H9 (cell line): Measurements from ENCODE around the gene RASL10A. TPM values are rescaled to one million over a fixed set of nuclear protein-coding genes. Genes with fewer than 3 reads are reported as not detected.

ENCODE experiments used
- DNase-seq: peaks from one replicate; pipeline ENCODE4 v3.0.0-alpha.2; 2017
- H2AFZ ChIP-seq: one replicate; pipeline ENCODE4 v1.6.1; 2013; ENCODE audit warnings: mild to moderate bottlenecking, low read length, control low read depth, moderate library complexity
- H2AK5ac ChIP-seq: 2 replicates; pipeline ENCODE4 v1.6.1; 2013; ENCODE audit warnings: low read length, control low read depth, mixed read lengths; ENCODE audit not compliant: insufficient read length
- H2BK120ac ChIP-seq: one replicate; pipeline ENCODE4 v1.6.1; 2013; ENCODE audit warnings: low read depth, mild to moderate bottlenecking, low read length, control low read depth, inconsistent platforms; ENCODE audit not compliant: poor library complexity, severe bottlenecking
- H2BK12ac ChIP-seq: 2 replicates; pipeline ENCODE4 v1.6.1; 2013; ENCODE audit warnings: low read length, control low read depth, mixed read lengths, low read depth; ENCODE audit not compliant: insufficient read length
- H2BK15ac ChIP-seq: 2 replicates; pipeline ENCODE4 v1.6.1; 2013; ENCODE audit warnings: low read depth, low read length, control low read depth
- H2BK20ac ChIP-seq: one replicate; pipeline ENCODE4 v1.6.1; 2013; ENCODE audit warnings: low read depth, mild to moderate bottlenecking, low read length, control low read depth, inconsistent platforms; ENCODE audit not compliant: poor library complexity, severe bottlenecking
- H2BK5ac ChIP-seq: 2 replicates; pipeline ENCODE4 v1.6.1; 2013; ENCODE audit warnings: low read length, control low read depth, mixed read lengths; ENCODE audit not compliant: insufficient read length
- H3K14ac ChIP-seq: 2 replicates; pipeline ENCODE4 v1.6.1; 2013; ENCODE audit warnings: low read length, control low read depth; ENCODE audit not compliant: insufficient read depth
- H3K18ac ChIP-seq: 2 replicates; pipeline ENCODE4 v1.6.1; 2013; ENCODE audit warnings: low read depth, mild to moderate bottlenecking, mixed read lengths, low read length, control low read depth; ENCODE audit not compliant: insufficient read length
- H3K23ac ChIP-seq: 2 replicates; pipeline ENCODE4 v1.6.1; 2013; ENCODE audit warnings: low read length, control low read depth, mixed read lengths, low read depth; ENCODE audit not compliant: insufficient read length
- H3K23me2 ChIP-seq: 2 replicates; pipeline ENCODE4 v1.6.1; 2013; ENCODE audit warnings: low read depth, mild to moderate bottlenecking, mixed read lengths, low read length, control low read depth; ENCODE audit not compliant: insufficient read length, poor library complexity, severe bottlenecking
- H3K27ac ChIP-seq: 2 replicates; pipeline ENCODE4 v1.5.1; 2013; ENCODE audit warnings: low read length, control low read depth, mixed read lengths, low read depth; ENCODE audit not compliant: insufficient read length
- H3K27me3 ChIP-seq: 2 replicates; pipeline ENCODE4 v1.6.1; 2013; ENCODE audit warnings: low read length, control low read depth, inconsistent platforms; ENCODE audit not compliant: insufficient read depth
- H3K4ac ChIP-seq: 2 replicates; pipeline ENCODE4 v1.6.1; 2013; ENCODE audit warnings: low read depth, mild to moderate bottlenecking, control low read depth, inconsistent platforms, low read length, moderate library complexity
- H3K4me1 ChIP-seq: 2 replicates; pipeline ENCODE4 v1.6.1; 2013; ENCODE audit warnings: low read length, control low read depth, inconsistent platforms; ENCODE audit not compliant: insufficient read depth
- H3K4me2 ChIP-seq: 2 replicates; pipeline ENCODE4 v1.6.1; 2013; ENCODE audit warnings: low read length, control low read depth, mixed read lengths; ENCODE audit not compliant: insufficient read length, insufficient read depth
- H3K56ac ChIP-seq: 2 replicates; pipeline ENCODE4 v1.6.1; 2013; ENCODE audit warnings: low read depth, mild to moderate bottlenecking, mixed read lengths, low read length, control low read depth; ENCODE audit not compliant: insufficient read length
- H3K79me1 ChIP-seq: 2 replicates; pipeline ENCODE4 v1.6.1; 2013; ENCODE audit warnings: low read depth, mild to moderate bottlenecking, moderate library complexity, low read length, control low read depth, inconsistent platforms; ENCODE audit not compliant: insufficient read depth, poor library complexity, severe bottlenecking
- H3K79me2 ChIP-seq: 2 replicates; pipeline ENCODE4 v1.6.1; 2013; ENCODE audit warnings: low read length, control low read depth, inconsistent platforms; ENCODE audit not compliant: insufficient read depth
- H3K9ac ChIP-seq: 2 replicates; pipeline ENCODE4 v1.6.1; 2013; ENCODE audit warnings: low read length, control low read depth, mixed read lengths; ENCODE audit not compliant: insufficient read length; ENCODE audit errors: extremely low read depth
- H3K9me3 ChIP-seq: one replicate; pipeline ENCODE4 v1.6.1; 2013; ENCODE audit warnings: low read depth, low read length, inconsistent platforms; ENCODE audit not compliant: control insufficient read depth
- H3T11ph ChIP-seq: one replicate; pipeline ENCODE4 v1.6.1; 2013; ENCODE audit warnings: mild to moderate bottlenecking, low read length, control low read depth, inconsistent platforms
- H4K20me1 ChIP-seq: one replicate; pipeline ENCODE4 v1.6.1; 2013; ENCODE audit not compliant: control insufficient read depth, insufficient read length, insufficient read depth
- H4K5ac ChIP-seq: 2 replicates; pipeline ENCODE4 v1.6.1; 2013; ENCODE audit warnings: low read depth, mild to moderate bottlenecking, mixed read lengths, low read length, control low read depth; ENCODE audit not compliant: insufficient read length
- H4K8ac ChIP-seq: replicated peaks from 2 replicates; pipeline ENCODE4 v1.6.1; 2013; ENCODE audit warnings: low read length, control low read depth, mixed read lengths, low read depth; ENCODE audit not compliant: insufficient read length
- H4K91ac ChIP-seq: 2 replicates; pipeline ENCODE4 v1.6.1; 2013; ENCODE audit warnings: low read depth, mild to moderate bottlenecking, moderate library complexity, mixed read lengths, low read length, control low read depth; ENCODE audit not compliant: insufficient read length
- H3K27ac Mint-ChIP-seq, 3 experiments: 2 replicates in 2 of 3; 3 replicates in 1 of 3; pipeline ENCODE4 v1.8.0; 2020 to 2021; ENCODE audit warnings: mixed read lengths in 3 of 3, mild to moderate bottlenecking in 1 of 3, moderate library complexity in 1 of 3
- H3K27me3 Mint-ChIP-seq: 2 replicates; pipeline ENCODE4 v1.8.0; 2021; ENCODE audit warnings: low read depth, mild to moderate bottlenecking, moderate library complexity, mixed read lengths
- H3K36me3 Mint-ChIP-seq, 3 experiments: 2 replicates in 2 of 3; 3 replicates in 1 of 3; pipeline ENCODE4 v1.8.0; 2020 to 2021; ENCODE audit warnings: low read depth in 3 of 3, mixed read lengths in 3 of 3; ENCODE audit not compliant: insufficient read depth in 1 of 3
- H3K4me1 Mint-ChIP-seq, 2 experiments: 2 replicates each; pipeline ENCODE4 v1.8.0; 2020; ENCODE audit warnings: mixed read lengths in 2 of 2
- H3K4me3 Mint-ChIP-seq, 2 experiments: 2 replicates in 1 of 2; 3 replicates in 1 of 2; pipeline ENCODE4 v1.8.0; 2020 to 2021; ENCODE audit warnings: mild to moderate bottlenecking in 2 of 2, mixed read lengths in 2 of 2, moderate library complexity in 1 of 2
- H3K9me3 Mint-ChIP-seq, 2 experiments: 2 replicates in 1 of 2; 3 replicates in 1 of 2; pipeline ENCODE4 v1.8.0; 2020; ENCODE audit warnings: mild to moderate bottlenecking in 2 of 2, mixed read lengths in 2 of 2, moderate library complexity in 1 of 2
- CTCF ChIP-seq: fragments of 200-600 bp; sonication (generic); conservative IDR thresholded peaks from 3 replicates; pipeline ENCODE4 v1.8.0; 2021; ENCODE audit warnings: antibody characterized with exemption, mild to moderate bottlenecking
- WGBS: extraction: QIAGEN DNeasy Blood & Tissue Kit; methylation state at CpG from one replicate; pipeline ENCODE4 v1.1.7; 2013; ENCODE audit warnings: missing lambda C conversion rate, low lambda C conversion rate, mixed read lengths; ENCODE audit not compliant: insufficient read length; ENCODE audit errors: extremely low coverage; 5-methylcytosine and 5-hydroxymethylcytosine counted together
- total RNA-seq: library from RNA; stranded (reverse); gene quantifications from 2 replicates; pipeline ENCODE4 v1.2.1, GENCODE V29; 2021

RASL10A gene
- total RNA-seq, 1 experiment from 2014 or later: 0.90 TPM

DNA sequence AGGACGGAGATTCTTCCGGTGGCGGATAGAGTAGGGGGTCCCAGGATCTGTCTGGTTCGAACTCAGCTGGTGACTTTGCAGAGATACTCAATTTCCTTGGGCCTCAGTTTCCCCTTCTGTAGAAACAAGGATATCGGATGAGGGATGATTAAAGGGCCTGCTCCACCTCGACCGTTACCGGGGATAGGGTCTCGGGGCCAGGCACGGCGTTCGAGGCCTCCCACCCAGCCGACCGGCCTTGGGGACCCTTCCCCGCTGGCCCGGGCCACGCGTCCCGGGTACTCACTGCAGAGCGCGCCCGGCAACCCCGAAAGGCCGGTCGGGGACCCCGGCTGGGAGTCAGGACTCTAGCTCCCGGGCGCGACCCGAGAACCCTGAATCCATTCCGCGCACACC, 48.0 kb downstream of the RASL10A start:
- H4K91ac ChIP-seq: peak overlapping the region; percentile 72
- Mint-ChIP-seq H3K27ac (peak overlapping the region; percentile 81 to 100 (median 100)), H3K4me1 (peaks cover 36 to 43% of the 10 kb centered on the region in 2 experiments), H3K27me3 (no peaks in the 10 kb centered on the region), H3K9me3 (peaks cover 0 to 4% of the 10 kb centered on the region in 2 experiments; a peak in 2 of 5 replicates), H3K36me3 (peaks cover 41 to 65% (median 56%) of the 10 kb centered on the region in 3 experiments; a peak in 6 of 7 replicates), H3K4me3 (peak overlapping the region; percentile 92 to 93)
- WGBS: no CpG with 5 or more reads among the region's 32 CpGs
- no peak overlapping the region for H3T11ph ChIP-seq
- H4K8ac ChIP-seq: no peak overlapping the region
- peak overlapping the region; percentile 99 for H3K9ac ChIP-seq
- H2AFZ ChIP-seq: no peak overlapping the region
- peaks cover 23% of the 10 kb centered on the region for H3K23me2 ChIP-seq
- H2BK120ac ChIP-seq: no peak overlapping the region
- H3K23ac ChIP-seq: no peak overlapping the region
- no peak overlapping the region for H2BK12ac ChIP-seq
- H3K27me3 ChIP-seq: no peaks in the 10 kb centered on the region
- peaks cover 40% of the 10 kb centered on the region for H3K79me2 ChIP-seq
- H3K9me3 ChIP-seq: no peaks in the 10 kb centered on the region
- no peak overlapping the region for H2BK5ac ChIP-seq
- H3K79me1 ChIP-seq: no peaks in the 10 kb centered on the region
- peak overlapping the region; percentile 92 for H3K4me2 ChIP-seq
- peak overlapping the region; percentile 31 for H4K5ac ChIP-seq
- no peaks in the 10 kb centered on the region for H4K20me1 ChIP-seq
- no peak overlapping the region for H3K27ac ChIP-seq
- no peak for DNase-seq
- peak overlapping the region; percentile 100 for H3K18ac ChIP-seq
- no peak overlapping the region for H2BK15ac ChIP-seq
- H3K56ac ChIP-seq: no peak overlapping the region
- H2AK5ac ChIP-seq: no peak overlapping the region
- TF ChIP-seq CTCF: no peak
- no peak overlapping the region; the same call in 1 of the 2 replicates for H3K4ac ChIP-seq
- H2BK20ac ChIP-seq: no peak overlapping the region
- peaks cover 8% of the 10 kb centered on the region for H3K4me1 ChIP-seq
- H3K14ac ChIP-seq: peak overlapping the region; percentile 100
